IMR-90 (cell line): Measurements from ENCODE around the gene GKAP1. TPM values are rescaled to one million over a fixed set of nuclear protein-coding genes. Genes with fewer than 3 reads are reported as not detected.

Experiments
- ATAC-seq: fragments of 200-7000 bp; cut with Tn5 transposase; 2 replicates; pipeline ENCODE4 v1.9.1; 2020; ENCODE audit warnings: low read depth, mild to moderate bottlenecking, moderate library complexity
- BruUV-seq: library from RNA; stranded (reverse); fragments of 400-500 nt; replicated peaks from 2 replicates; lab custom pipeline; 2021; lab: Mats Ljungman, UMichigan
- CTCF ChIA-PET: fragments of 300-600 bp; formaldehyde crosslinking; extraction: SDS; loops from one replicate; lab custom pipeline; 2021; ENCODE audit warnings: antibody characterized with exemption; lab: Yijun Ruan, JAX
- POLR2A ChIA-PET: fragments of 300-600 bp; sonication (Branson Sonifier 250); formaldehyde crosslinking; loops from one replicate; lab custom pipeline; 2022; ENCODE audit warnings: antibody characterized with exemption; ENCODE audit not compliant: unreplicated experiment; lab: Charles Lee
- DNase-seq: peaks from one replicate; pipeline ENCODE4 v3.0.0; 2013
- H2AFZ ChIP-seq: replicated peaks from 2 replicates; pipeline ENCODE3; 2013; ENCODE audit warnings: low read length, mild to moderate bottlenecking; ENCODE audit not compliant: poor library complexity
- H2AK5ac ChIP-seq: 2 replicates; pipeline ENCODE4 v1.6.1; 2013; ENCODE audit warnings: low read depth, low read length, inconsistent platforms
- H2AK9ac ChIP-seq: replicated peaks from 2 replicates; pipeline ENCODE3; 2013; ENCODE audit warnings: mild to moderate bottlenecking, low read depth, low read length, moderate library complexity; ENCODE audit not compliant: poor library complexity
- H2BK120ac ChIP-seq: 2 replicates; pipeline ENCODE4 v1.6.1; 2013; ENCODE audit warnings: low read depth, low read length, inconsistent platforms
- H2BK15ac ChIP-seq: 3 replicates; pipeline ENCODE4 v1.6.1; 2013; ENCODE audit warnings: low read depth, low read length, inconsistent platforms
- H2BK20ac ChIP-seq: 2 replicates; pipeline ENCODE4 v1.6.1; 2013; ENCODE audit warnings: low read depth, mild to moderate bottlenecking, inconsistent platforms, low read length, moderate library complexity
- H2BK5ac ChIP-seq: 2 replicates; pipeline ENCODE4 v1.6.1; 2013; ENCODE audit warnings: mild to moderate bottlenecking, low read depth, low read length, inconsistent platforms; ENCODE audit not compliant: poor library complexity, severe bottlenecking
- H3K14ac ChIP-seq: replicated peaks from 2 replicates; pipeline ENCODE4 v1.6.1; 2013; ENCODE audit warnings: low read depth, low read length, inconsistent platforms
- H3K18ac ChIP-seq: 2 replicates; pipeline ENCODE4 v1.6.1; 2013; ENCODE audit warnings: low read depth, low read length, control low read depth
- H3K23ac ChIP-seq: 2 replicates; pipeline ENCODE4 v1.6.1; 2013; ENCODE audit warnings: low read depth, low read length, inconsistent platforms
- H3K27ac ChIP-seq: 2 replicates; pipeline ENCODE4 v1.5.1; 2013; ENCODE audit warnings: mild to moderate bottlenecking, control low read depth, low read length; ENCODE audit not compliant: insufficient read depth
- H3K27me3 ChIP-seq: 2 replicates; pipeline ENCODE4 v1.6.1; 2013; ENCODE audit warnings: low read length; ENCODE audit not compliant: control insufficient read depth, insufficient read depth
- H3K36me3 ChIP-seq: 2 replicates; pipeline ENCODE4 v1.6.1; 2013; ENCODE audit warnings: low read length, mixed read lengths; ENCODE audit not compliant: control insufficient read depth, insufficient read depth
- H3K4ac ChIP-seq: 2 replicates; pipeline ENCODE4 v1.6.1; 2013; ENCODE audit warnings: low read depth, low read length, inconsistent platforms
- H3K4me1 ChIP-seq: 2 replicates; pipeline ENCODE4 v1.6.1; 2013; ENCODE audit warnings: low read length, mixed read lengths; ENCODE audit not compliant: control insufficient read depth, insufficient read depth
- H3K4me2 ChIP-seq: 2 replicates; pipeline ENCODE4 v1.6.1; 2013; ENCODE audit warnings: low read depth, mild to moderate bottlenecking, control low read depth, low read length, moderate library complexity
- H3K4me3 ChIP-seq: 2 replicates; pipeline ENCODE4 v1.5.1; 2013; ENCODE audit warnings: low read depth, mild to moderate bottlenecking, control low read depth, low read length, moderate library complexity; ENCODE audit not compliant: insufficient read depth
- H3K56ac ChIP-seq: 2 replicates; pipeline ENCODE4 v1.6.1; 2013; ENCODE audit warnings: low read length, inconsistent platforms; ENCODE audit not compliant: insufficient read depth; ENCODE audit errors: extremely low read depth
- H3K79me1 ChIP-seq, 2 experiments: 2 replicates each; pipeline ENCODE4 v1.6.1; 2013; ENCODE audit warnings: low read length in 2 of 2, inconsistent platforms in 1 of 2, low read depth in 1 of 2
- H3K9ac ChIP-seq: 2 replicates; pipeline ENCODE4 v1.6.1; 2013; ENCODE audit warnings: low read depth, low read length, control low read depth
- H3K9me1 ChIP-seq: 2 replicates; pipeline ENCODE4 v1.6.1; 2013; ENCODE audit warnings: low read length, inconsistent platforms; ENCODE audit not compliant: insufficient read depth
- H3K9me3 ChIP-seq: 2 replicates; pipeline ENCODE4 v1.6.1; 2013; ENCODE audit warnings: low read length; ENCODE audit not compliant: control insufficient read depth, insufficient read depth
- H4K20me1 ChIP-seq: 2 replicates; pipeline ENCODE4 v1.6.1; 2013; ENCODE audit warnings: low read length, inconsistent platforms; ENCODE audit not compliant: insufficient read depth
- H4K5ac ChIP-seq: 2 replicates; pipeline ENCODE4 v1.6.1; 2013; ENCODE audit warnings: mild to moderate bottlenecking, low read depth, low read length, control low read depth
- H4K8ac ChIP-seq, 2 experiments: 2 replicates each; pipeline ENCODE4 v1.6.1; 2013; ENCODE audit warnings: low read depth in 2 of 2, low read length in 2 of 2, control low read depth in 1 of 2, inconsistent platforms in 1 of 2
- H4K91ac ChIP-seq: 2 replicates; pipeline ENCODE4 v1.6.1; 2013; ENCODE audit warnings: low read depth, low read length, inconsistent platforms; ENCODE audit not compliant: insufficient read depth
- MXI1 ChIP-seq: IDR thresholded peaks from 2 replicates; pipeline ENCODE4 v1.6.1; 2012; ENCODE audit warnings: low read depth, mild to moderate bottlenecking, low read length, moderate library complexity, borderline replicate concordance
- NFE2L2 ChIP-seq: fragments of 150-350 bp; IDR thresholded peaks from 2 replicates; pipeline ENCODE4 v1.6.1; 2016; ENCODE audit warnings: low read depth, mild to moderate bottlenecking, low read length
- POLR2A ChIP-seq: IDR thresholded peaks from 2 replicates; pipeline ENCODE4 v1.6.1; 2012; ENCODE audit warnings: mild to moderate bottlenecking, low read depth, low read length
- RAD21 ChIP-seq: IDR thresholded peaks from 2 replicates; pipeline ENCODE4 v1.6.1; 2012; ENCODE audit warnings: low read length, improper control_type of control experiment
- RCOR1 ChIP-seq: IDR thresholded peaks from 2 replicates; pipeline ENCODE4 v1.6.1; 2012; ENCODE audit warnings: mild to moderate bottlenecking, low read length, improper control_type of control experiment; ENCODE audit not compliant: insufficient replicate concordance
- SMC3 ChIP-seq: fragments of 150-350 bp; IDR thresholded peaks from 2 replicates; pipeline ENCODE4 v1.6.1; 2016; ENCODE audit warnings: low read depth, mild to moderate bottlenecking, antibody characterized with exemption, low read length, moderate library complexity
- WGBS, 2 experiments: methylation state at CpG; one replicate each; pipeline versions ENCODE4 v1.1.5 to v1.1.7; 2013; ENCODE audit warnings: missing lambda C conversion rate in 2 of 2; ENCODE audit not compliant: insufficient read length in 1 of 2; ENCODE audit errors: extremely low coverage in 2 of 2; 5-methylcytosine and 5-hydroxymethylcytosine counted together
- dilution Hi-C: fragments of 300-500 bp; cut with HindIII; formaldehyde crosslinking; loops from one replicate; pipeline ENCODE4 v1.14.3; 2018; ENCODE audit warnings: low sequenced_read_pairs; ENCODE audit not compliant: unreplicated experiment
- in situ Hi-C: fragments of 300-500 bp; cut with MboI; formaldehyde crosslinking; loops from 3 replicates; pipeline ENCODE4 v1.14.3; 2019; ENCODE audit warnings: low sequenced_read_pairs, inconsistent platforms, mixed read lengths
- intact Hi-C: fragments of 100-400 bp; cut with micrococcal nuclease; formaldehyde crosslinking; loops from 2 replicates; pipeline ENCODE4 v1.10.0; 2022
- polyA plus RNA-seq, 3 experiments: library from polyadenylated mRNA; depleted of rRNA; stranded (reverse); fragments of >200 nt; gene quantifications; 2 replicates each; pipeline ENCODE4 v1.2.3, GENCODE V29; 2012; ENCODE audit warnings: low replicate concordance in 1 of 3
- total RNA-seq: library from RNA; depleted of rRNA; stranded (reverse); fragments of >200 nt; gene quantifications from 2 replicates; pipeline ENCODE4 v1.2.3, GENCODE V29; 2012

GKAP1 gene
- total and polyA plus RNA-seq, 2 of the 4 experiments (the other 2 are of a cell fraction): 0.18 to 1.4 TPM

GRCh38 chr9:83708515-83709158 lies 108.9 kb downstream of the GKAP1 start (continued):
- no peak for TF ChIP-seq SMC3

GRCh38 chr9:83707768-83708514 lies 109.6 kb downstream of the GKAP1 start, which contains the start of gene UBQLN1:
TSS of gene UBQLN1 (minus strand) at chr9:83707958. CDS start at chr9:83707679, 279 bp downstream.
- H2BK15ac ChIP-seq: peak within 1 kb of the TSS; percentile 97; the same call in 2 of the 3 replicates
- peak within 1 kb of the TSS; percentile 98 for H2BK120ac ChIP-seq
- dilution Hi-C loops (no loop called here), intact Hi-C loops (loop anchor here (5.0 to 10.0 kb wide), 2 partner anchors 109 to 277 kb away; partner anchors contain the start of genes GKAP1, HNRNPK and RMI1), in situ Hi-C loops (no loop called here)
- peak within 1 kb of the TSS; percentile 98 for H3K4me2 ChIP-seq
- ChIA-PET CTCF (interaction anchor here (0.8 kb wide), 1 partner anchor 464 kb away, joined by 3 read pairs; no protein-coding TSS in a partner anchor), POLR2A (no interaction called here)
- H2AK9ac ChIP-seq: peak within 1 kb of the TSS; percentile 92
- H2AK5ac ChIP-seq: peak within 1 kb of the TSS; percentile 65; the same call in 1 of the 2 replicates
- BruUV-seq: no TSS peak
- ATAC-seq (peak; percentile 92), DNase-seq (peak; percentile 94)
- H2BK5ac ChIP-seq: peak within 1 kb of the TSS; percentile 94
- H2AFZ ChIP-seq: peak within 1 kb of the TSS; percentile 97
- H3K36me3 ChIP-seq: no peaks in the 10 kb centered on the region
- H4K8ac ChIP-seq: peak within 1 kb of the TSS; percentile 96 to 99
- TF ChIP-seq NFE2L2 (peak; percentile 42), POLR2A (peak; percentile 84; the same call in 1 of the 2 replicates), RAD21 (no peak), MXI1 (peak; percentile 67; the same call in 1 of the 2 replicates), RCOR1 (no peak)
- peak within 1 kb of the TSS; percentile 96 for H3K23ac ChIP-seq
- no peaks in the 10 kb centered on the region for H3K9me1 ChIP-seq
- H3K14ac ChIP-seq: peak within 1 kb of the TSS; percentile 99
- H3K18ac ChIP-seq: peak within 1 kb of the TSS; percentile 99
- WGBS, 2 experiments: 0% methylated on average over 21 of the region's 67 CpGs; no CpG with 5 or more reads in 1 of the 2 experiments
- H3K4me1 ChIP-seq: no peaks in the 10 kb centered on the region
- H3K79me1 ChIP-seq: peaks cover 5 to 12% of the 10 kb centered on the region in 2 experiments; a peak in 2 of 4 replicates
- H3K4me3 ChIP-seq: peak within 1 kb of the TSS; percentile 82
- peak within 1 kb of the TSS; percentile 99 for H4K5ac ChIP-seq
- H3K27me3 ChIP-seq: no peaks in the 10 kb centered on the region
- no peaks in the 10 kb centered on the region for H3K9me3 ChIP-seq
- peaks cover 39% of the 10 kb centered on the region for H4K20me1 ChIP-seq
- peak within 1 kb of the TSS; percentile 92 for H3K9ac ChIP-seq
- peak within 1 kb of the TSS; percentile 89 for H3K27ac ChIP-seq
- H3K4ac ChIP-seq: peak within 1 kb of the TSS; percentile 99
- peak within 1 kb of the TSS; percentile 65; the same call in 1 of the 2 replicates for H2BK20ac ChIP-seq
- H4K91ac ChIP-seq: peak within 1 kb of the TSS; percentile 100
- H3K56ac ChIP-seq: peak within 1 kb of the TSS; percentile 99
